Measurements from ENCODE around the gene C9orf50. TPM values are rescaled to one million over a fixed set of nuclear protein-coding genes. Genes with fewer than 3 reads are reported as not detected.

Gene C9orf50
- total and polyA plus RNA-seq, 2 experiments from 2014 or later = not detected

DNA sequence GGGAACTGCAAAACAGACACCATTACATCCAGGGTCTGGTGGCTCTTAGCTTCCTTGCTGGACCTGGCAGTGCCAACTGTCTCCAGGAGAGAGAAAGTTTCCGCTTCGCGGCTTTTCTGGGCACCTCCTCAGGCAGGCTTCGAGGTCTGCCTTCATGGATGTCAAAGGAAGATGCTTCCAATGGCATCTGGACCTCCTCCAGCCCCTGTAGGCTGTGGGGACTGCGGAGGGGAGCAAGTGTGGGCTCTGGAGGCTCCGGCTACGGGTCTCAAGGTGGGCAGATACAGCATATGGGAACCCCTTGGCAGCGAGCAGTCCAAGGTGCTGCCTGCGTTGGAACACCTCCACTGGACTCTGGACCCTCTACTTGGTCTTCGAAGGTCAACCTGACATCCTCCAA is 6.0 kb downstream of the C9orf50 start (continued):
- TF ChIP-seq, protein P1, sequence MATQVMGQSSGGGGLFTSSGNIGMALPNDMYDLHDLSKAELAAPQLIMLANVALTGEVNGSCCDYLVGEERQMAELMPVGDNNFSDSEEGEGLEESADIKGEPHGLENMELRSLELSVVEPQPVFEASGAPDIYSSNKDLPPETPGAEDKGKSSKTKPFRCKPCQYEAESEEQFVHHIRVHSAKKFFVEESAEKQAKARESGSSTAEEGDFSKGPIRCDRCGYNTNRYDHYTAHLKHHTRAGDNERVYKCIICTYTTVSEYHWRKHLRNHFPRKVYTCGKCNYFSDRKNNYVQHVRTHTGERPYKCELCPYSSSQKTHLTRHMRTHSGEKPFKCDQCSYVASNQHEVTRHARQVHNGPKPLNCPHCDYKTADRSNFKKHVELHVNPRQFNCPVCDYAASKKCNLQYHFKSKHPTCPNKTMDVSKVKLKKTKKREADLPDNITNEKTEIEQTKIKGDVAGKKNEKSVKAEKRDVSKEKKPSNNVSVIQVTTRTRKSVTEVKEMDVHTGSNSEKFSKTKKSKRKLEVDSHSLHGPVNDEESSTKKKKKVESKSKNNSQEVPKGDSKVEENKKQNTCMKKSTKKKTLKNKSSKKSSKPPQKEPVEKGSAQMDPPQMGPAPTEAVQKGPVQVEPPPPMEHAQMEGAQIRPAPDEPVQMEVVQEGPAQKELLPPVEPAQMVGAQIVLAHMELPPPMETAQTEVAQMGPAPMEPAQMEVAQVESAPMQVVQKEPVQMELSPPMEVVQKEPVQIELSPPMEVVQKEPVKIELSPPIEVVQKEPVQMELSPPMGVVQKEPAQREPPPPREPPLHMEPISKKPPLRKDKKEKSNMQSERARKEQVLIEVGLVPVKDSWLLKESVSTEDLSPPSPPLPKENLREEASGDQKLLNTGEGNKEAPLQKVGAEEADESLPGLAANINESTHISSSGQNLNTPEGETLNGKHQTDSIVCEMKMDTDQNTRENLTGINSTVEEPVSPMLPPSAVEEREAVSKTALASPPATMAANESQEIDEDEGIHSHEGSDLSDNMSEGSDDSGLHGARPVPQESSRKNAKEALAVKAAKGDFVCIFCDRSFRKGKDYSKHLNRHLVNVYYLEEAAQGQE (IDR thresholded peaks at IDR 0.05; ENCODE audit: unreplicated experiment) = no peak
- TF ChIP-seq ZNF331 (CRISPR knock-in tag; IDR thresholded peaks at IDR 0.05; ENCODE audit: low read depth) = no peak
- TF ChIP-seq NANOG (IDR thresholded peaks at IDR 0.05; ENCODE audit: borderline replicate concordance) = no peak
- TF ChIP-seq, protein P2, sequence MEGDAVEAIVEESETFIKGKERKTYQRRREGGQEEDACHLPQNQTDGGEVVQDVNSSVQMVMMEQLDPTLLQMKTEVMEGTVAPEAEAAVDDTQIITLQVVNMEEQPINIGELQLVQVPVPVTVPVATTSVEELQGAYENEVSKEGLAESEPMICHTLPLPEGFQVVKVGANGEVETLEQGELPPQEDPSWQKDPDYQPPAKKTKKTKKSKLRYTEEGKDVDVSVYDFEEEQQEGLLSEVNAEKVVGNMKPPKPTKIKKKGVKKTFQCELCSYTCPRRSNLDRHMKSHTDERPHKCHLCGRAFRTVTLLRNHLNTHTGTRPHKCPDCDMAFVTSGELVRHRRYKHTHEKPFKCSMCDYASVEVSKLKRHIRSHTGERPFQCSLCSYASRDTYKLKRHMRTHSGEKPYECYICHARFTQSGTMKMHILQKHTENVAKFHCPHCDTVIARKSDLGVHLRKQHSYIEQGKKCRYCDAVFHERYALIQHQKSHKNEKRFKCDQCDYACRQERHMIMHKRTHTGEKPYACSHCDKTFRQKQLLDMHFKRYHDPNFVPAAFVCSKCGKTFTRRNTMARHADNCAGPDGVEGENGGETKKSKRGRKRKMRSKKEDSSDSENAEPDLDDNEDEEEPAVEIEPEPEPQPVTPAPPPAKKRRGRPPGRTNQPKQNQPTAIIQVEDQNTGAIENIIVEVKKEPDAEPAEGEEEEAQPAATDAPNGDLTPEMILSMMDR (conservative IDR thresholded peaks at IDR 0.05; ENCODE audit: low read depth in 2 of 2) = no peak
- TF ChIP-seq EZH2phosphoT487 (IDR thresholded peaks at IDR 0.05; ENCODE audit: unreplicated experiment) = no peak
- TF ChIP-seq POLR2AphosphoS5 (IDR thresholded peaks at IDR 0.05; ENCODE audit: low read depth) = no peak
- TF ChIP-seq STAT1 (IDR thresholded peaks at IDR 0.05; ENCODE audit: unreplicated experiment) = no peak
- TF ChIP-seq JUNB (IDR thresholded peaks at IDR 0.05; ENCODE audit: unreplicated experiment) = no peak
- no peak for TF ChIP-seq EZH2 (IDR thresholded peaks at IDR 0.05; ENCODE audit: low read depth, unreplicated experiment)
- TF ChIP-seq, protein P3, sequence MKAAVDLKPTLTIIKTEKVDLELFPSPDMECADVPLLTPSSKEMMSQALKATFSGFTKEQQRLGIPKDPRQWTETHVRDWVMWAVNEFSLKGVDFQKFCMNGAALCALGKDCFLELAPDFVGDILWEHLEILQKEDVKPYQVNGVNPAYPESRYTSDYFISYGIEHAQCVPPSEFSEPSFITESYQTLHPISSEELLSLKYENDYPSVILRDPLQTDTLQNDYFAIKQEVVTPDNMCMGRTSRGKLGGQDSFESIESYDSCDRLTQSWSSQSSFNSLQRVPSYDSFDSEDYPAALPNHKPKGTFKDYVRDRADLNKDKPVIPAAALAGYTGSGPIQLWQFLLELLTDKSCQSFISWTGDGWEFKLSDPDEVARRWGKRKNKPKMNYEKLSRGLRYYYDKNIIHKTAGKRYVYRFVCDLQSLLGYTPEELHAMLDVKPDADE (IDR thresholded peaks at IDR 0.05) = no peak
- TF ChIP-seq CREB1 (CRISPR knock-in tag; IDR thresholded peaks at IDR 0.05; ENCODE audit: low read depth) = no peak

DNA sequence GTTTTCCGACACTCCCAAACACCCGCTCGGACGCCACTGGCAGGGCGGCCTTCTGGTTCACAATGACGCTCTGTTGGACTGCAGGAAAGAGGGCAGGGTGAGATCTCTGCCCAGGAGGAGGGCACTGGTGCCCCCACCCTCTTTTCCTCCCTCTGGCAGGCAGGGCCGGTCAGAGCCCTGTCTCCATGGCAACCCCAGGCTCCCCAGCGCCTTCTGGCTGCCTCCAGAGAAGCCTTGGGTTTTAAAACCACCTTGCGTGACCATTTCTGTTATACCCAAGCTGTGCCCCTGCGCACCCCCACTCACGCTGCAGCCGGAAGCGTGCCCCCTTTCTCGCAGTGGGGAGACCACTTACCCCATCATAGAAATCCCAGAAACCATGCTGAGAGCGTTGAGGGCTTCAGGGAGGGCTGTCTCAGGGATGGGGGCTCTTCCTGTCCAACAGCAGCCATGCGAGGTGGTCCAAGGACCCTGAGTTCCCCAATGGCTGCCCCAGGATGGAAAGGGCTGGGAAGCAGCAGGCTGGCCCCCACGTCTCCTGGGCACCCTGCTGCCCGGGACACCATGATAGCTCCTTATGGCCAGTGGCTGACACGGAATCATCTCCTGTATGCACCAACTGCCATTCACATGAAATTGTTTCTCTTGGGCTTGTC is 7.3 kb downstream of the C9orf50 start:
- Histone ChIP-seq H3K27me3 (ENCODE audit: insufficient read depth) (peaks cover 18% of the 10 kb centered on the region), H3K27ac (ENCODE audit: low read depth) (no peak overlapping the region), H3K4me1 (ENCODE audit: insufficient read depth) (peaks cover 2% of the 10 kb centered on the region; the same call in 1 of the 2 replicates), H3K4me3 (no peak overlapping the region), H3K4me2 (no peak overlapping the region), H3K36me3 (ENCODE audit: insufficient read depth) (no peaks in the 10 kb centered on the region), H3K79me2 (replicated peaks; ENCODE audit: insufficient read depth) (no peaks in the 10 kb centered on the region), H2AFZ (no peak overlapping the region), H3F3A (replicated peaks; ENCODE audit: low read depth) (no peaks in the 10 kb centered on the region), H4K20me1 (replicated peaks; ENCODE audit: insufficient read depth) (no peaks in the 10 kb centered on the region), H3K9me2 (ENCODE audit: insufficient read depth) (no peaks in the 10 kb centered on the region)
- Mint-ChIP-seq H3K9me3 (no peaks in the 10 kb centered on the region), H3K27me3 (ENCODE audit: insufficient read depth, low read depth, poor library complexity) (peaks cover 33% of the 10 kb centered on the region), H3K4me3 (no peak overlapping the region), H3K4me1 (peaks cover 14% of the 10 kb centered on the region), H3K27ac (no peak overlapping the region), H3K36me3 (ENCODE audit: low read depth) (no peaks in the 10 kb centered on the region)
- ATAC-seq (no peak), DNase-seq (ENCODE audit: low spot score) (no peak)
- TF ChIP-seq ZNF331 (CRISPR knock-in tag; IDR thresholded peaks at IDR 0.05; ENCODE audit: low read depth) (no peak), STAT1 (IDR thresholded peaks at IDR 0.05; ENCODE audit: unreplicated experiment) (no peak), EZH2 (IDR thresholded peaks at IDR 0.05; ENCODE audit: low read depth, unreplicated experiment) (no peak), EZH2phosphoT487 (IDR thresholded peaks at IDR 0.05; ENCODE audit: unreplicated experiment) (no peak)
- TF ChIP-seq, protein P4, sequence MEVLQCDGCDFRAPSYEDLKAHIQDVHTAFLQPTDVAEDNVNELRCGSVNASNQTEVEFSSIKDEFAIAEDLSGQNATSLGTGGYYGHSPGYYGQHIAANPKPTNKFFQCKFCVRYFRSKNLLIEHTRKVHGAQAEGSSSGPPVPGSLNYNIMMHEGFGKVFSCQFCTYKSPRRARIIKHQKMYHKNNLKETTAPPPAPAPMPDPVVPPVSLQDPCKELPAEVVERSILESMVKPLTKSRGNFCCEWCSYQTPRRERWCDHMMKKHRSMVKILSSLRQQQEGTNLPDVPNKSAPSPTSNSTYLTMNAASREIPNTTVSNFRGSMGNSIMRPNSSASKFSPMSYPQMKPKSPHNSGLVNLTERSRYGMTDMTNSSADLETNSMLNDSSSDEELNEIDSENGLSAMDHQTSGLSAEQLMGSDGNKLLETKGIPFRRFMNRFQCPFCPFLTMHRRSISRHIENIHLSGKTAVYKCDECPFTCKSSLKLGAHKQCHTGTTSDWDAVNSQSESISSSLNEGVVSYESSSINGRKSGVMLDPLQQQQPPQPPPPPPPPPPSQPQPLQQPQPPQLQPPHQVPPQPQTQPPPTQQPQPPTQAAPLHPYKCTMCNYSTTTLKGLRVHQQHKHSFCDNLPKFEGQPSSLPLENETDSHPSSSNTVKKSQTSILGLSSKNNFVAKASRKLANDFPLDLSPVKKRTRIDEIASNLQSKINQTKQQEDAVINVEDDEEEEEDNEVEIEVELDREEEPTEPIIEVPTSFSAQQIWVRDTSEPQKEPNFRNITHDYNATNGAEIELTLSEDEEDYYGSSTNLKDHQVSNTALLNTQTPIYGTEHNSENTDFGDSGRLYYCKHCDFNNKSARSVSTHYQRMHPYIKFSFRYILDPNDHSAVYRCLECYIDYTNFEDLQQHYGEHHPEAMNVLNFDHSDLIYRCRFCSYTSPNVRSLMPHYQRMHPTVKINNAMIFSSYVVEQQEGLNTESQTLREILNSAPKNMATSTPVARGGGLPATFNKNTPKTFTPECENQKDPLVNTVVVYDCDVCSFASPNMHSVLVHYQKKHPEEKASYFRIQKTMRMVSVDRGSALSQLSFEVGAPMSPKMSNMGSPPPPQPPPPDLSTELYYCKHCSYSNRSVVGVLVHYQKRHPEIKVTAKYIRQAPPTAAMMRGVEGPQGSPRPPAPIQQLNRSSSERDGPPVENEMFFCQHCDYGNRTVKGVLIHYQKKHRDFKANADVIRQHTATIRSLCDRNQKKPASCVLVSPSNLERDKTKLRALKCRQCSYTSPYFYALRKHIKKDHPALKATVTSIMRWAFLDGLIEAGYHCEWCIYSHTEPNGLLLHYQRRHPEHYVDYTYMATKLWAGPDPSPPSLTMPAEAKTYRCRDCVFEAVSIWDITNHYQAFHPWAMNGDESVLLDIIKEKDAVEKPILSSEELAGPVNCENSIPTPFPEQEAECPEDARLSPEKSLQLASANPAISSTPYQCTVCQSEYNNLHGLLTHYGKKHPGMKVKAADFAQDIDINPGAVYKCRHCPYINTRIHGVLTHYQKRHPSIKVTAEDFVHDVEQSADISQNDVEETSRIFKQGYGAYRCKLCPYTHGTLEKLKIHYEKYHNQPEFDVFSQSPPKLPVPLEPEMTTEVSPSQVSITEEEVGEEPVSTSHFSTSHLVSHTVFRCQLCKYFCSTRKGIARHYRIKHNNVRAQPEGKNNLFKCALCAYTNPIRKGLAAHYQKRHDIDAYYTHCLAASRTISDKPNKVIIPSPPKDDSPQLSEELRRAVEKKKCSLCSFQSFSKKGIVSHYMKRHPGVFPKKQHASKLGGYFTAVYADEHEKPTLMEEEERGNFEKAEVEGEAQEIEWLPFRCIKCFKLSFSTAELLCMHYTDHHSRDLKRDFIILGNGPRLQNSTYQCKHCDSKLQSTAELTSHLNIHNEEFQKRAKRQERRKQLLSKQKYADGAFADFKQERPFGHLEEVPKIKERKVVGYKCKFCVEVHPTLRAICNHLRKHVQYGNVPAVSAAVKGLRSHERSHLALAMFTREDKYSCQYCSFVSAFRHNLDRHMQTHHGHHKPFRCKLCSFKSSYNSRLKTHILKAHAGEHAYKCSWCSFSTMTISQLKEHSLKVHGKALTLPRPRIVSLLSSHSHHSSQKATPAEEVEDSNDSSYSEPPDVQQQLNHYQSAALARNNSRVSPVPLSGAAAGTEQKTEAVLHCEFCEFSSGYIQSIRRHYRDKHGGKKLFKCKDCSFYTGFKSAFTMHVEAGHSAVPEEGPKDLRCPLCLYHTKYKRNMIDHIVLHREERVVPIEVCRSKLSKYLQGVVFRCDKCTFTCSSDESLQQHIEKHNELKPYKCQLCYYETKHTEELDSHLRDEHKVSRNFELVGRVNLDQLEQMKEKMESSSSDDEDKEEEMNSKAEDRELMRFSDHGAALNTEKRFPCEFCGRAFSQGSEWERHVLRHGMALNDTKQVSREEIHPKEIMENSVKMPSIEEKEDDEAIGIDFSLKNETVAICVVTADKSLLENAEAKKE (CRISPR knock-in tag; IDR thresholded peaks at IDR 0.05) = no peak

Measured in GM23338 (cell line).